ENCODE measurements around the gene LRCH1.

LRCH1 gene

GRCh38 chr13:46550822-46551221 lies 2.1 kb upstream of the LRCH1 start:
- H3K9me3 Mint-ChIP-seq = no peaks in the 10 kb centered on the region
- peaks cover 12% of the 10 kb centered on the region for H3K36me3 Mint-ChIP-seq (ENCODE audit: low read depth)
- no peak for DNase-seq
- peaks cover 31% of the 10 kb centered on the region for H3K4me1 Mint-ChIP-seq (ENCODE audit: low read depth)
- no peaks in the 10 kb centered on the region for H3K27me3 Mint-ChIP-seq
- H3K4me3 Mint-ChIP-seq = no peak overlapping the region
- H3K27ac Mint-ChIP-seq = no peak overlapping the region

- Mint-ChIP-seq H3K36me3 (ENCODE audit: low read depth) (peaks cover 12% of the 10 kb centered on the region), H3K27ac (no peak overlapping the region), H3K9me3 (no peaks in the 10 kb centered on the region), H3K27me3 (no peaks in the 10 kb centered on the region), H3K4me1 (ENCODE audit: low read depth) (peaks cover 39% of the 10 kb centered on the region), H3K4me3 (peak overlapping the region; percentile 92)
- peak; percentile 78 for DNase-seq
These were observed 1.3 kb upstream of the LRCH1 start for GRCh38 chr13:46551410-46552302.

DNA sequence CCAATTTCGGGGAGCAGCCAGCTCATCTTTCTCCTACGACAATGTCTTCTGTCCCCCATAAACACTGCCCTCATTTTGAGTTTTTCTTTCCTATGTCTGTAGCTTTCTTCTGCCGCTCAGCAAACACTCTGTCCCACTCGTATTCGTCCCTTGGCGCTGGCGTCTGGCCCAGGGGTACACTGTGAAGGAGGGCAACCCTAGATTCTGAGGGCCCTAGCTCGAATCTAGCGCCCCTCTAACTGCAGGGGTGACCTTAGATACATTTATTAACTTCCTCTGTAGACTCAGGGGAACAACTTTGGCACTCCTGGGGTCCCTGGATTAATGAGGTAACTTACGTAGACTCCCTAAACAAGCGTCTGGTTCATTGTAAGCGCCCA lies 677 bp upstream of the LRCH1 start:
- Mint-ChIP-seq H3K27ac (peak overlapping the region; percentile 92), H3K27me3 (no peaks in the 10 kb centered on the region), H3K36me3 (ENCODE audit: low read depth) (peaks cover 12% of the 10 kb centered on the region), H3K4me1 (ENCODE audit: low read depth) (peaks cover 45% of the 10 kb centered on the region), H3K9me3 (no peaks in the 10 kb centered on the region), H3K4me3 (peak overlapping the region; percentile 92)
- no peak for DNase-seq

- Mint-ChIP-seq H3K4me1 (ENCODE audit: low read depth) (peaks cover 49% of the 10 kb centered on the region), H3K4me3 (peak overlapping the region; percentile 92), H3K36me3 (ENCODE audit: low read depth) (peaks cover 12% of the 10 kb centered on the region), H3K27me3 (no peaks in the 10 kb centered on the region), H3K9me3 (no peaks in the 10 kb centered on the region), H3K27ac (peak overlapping the region; percentile 92)
- DNase-seq = no peak
These were observed 533 bp downstream of the LRCH1 start for GRCh38 chr13:46553521-46553885.

- DNase-seq = peak; percentile 82
- H3K27me3 Mint-ChIP-seq = no peaks in the 10 kb centered on the region
- H3K4me3 Mint-ChIP-seq = peak overlapping the region; percentile 92
- H3K9me3 Mint-ChIP-seq = no peaks in the 10 kb centered on the region
- H3K36me3 Mint-ChIP-seq (ENCODE audit: low read depth) = peaks cover 12% of the 10 kb centered on the region
- H3K4me1 Mint-ChIP-seq (ENCODE audit: low read depth) = peaks cover 54% of the 10 kb centered on the region
- H3K27ac Mint-ChIP-seq = peak overlapping the region; percentile 92
These were observed 1.2 kb downstream of the LRCH1 start for GRCh38 chr13:46553886-46554858.

GRCh38 chr13:46554951-46555350 lies 2.0 kb downstream of the LRCH1 start:
- H3K4me3 Mint-ChIP-seq = peak overlapping the region; percentile 92
- H3K9me3 Mint-ChIP-seq = no peaks in the 10 kb centered on the region
- peaks cover 12% of the 10 kb centered on the region for H3K36me3 Mint-ChIP-seq (ENCODE audit: low read depth)
- no peak for DNase-seq
- H3K4me1 Mint-ChIP-seq (ENCODE audit: low read depth) = peaks cover 54% of the 10 kb centered on the region
- no peaks in the 10 kb centered on the region for H3K27me3 Mint-ChIP-seq
- H3K27ac Mint-ChIP-seq = peak overlapping the region; percentile 92

- Mint-ChIP-seq H3K27ac (peak overlapping the region; percentile 92), H3K4me3 (peak overlapping the region; percentile 92), H3K9me3 (no peaks in the 10 kb centered on the region), H3K27me3 (no peaks in the 10 kb centered on the region), H3K36me3 (ENCODE audit: low read depth) (peaks cover 12% of the 10 kb centered on the region), H3K4me1 (ENCODE audit: low read depth) (peaks cover 54% of the 10 kb centered on the region)
- no peak for DNase-seq
These were observed 2.9 kb downstream of the LRCH1 start for GRCh38 chr13:46555722-46556417.

GRCh38 chr13:46556418-46556779 lies 3.4 kb downstream of the LRCH1 start:
- Mint-ChIP-seq H3K36me3 (ENCODE audit: low read depth) (peaks cover 12% of the 10 kb centered on the region), H3K9me3 (no peaks in the 10 kb centered on the region), H3K4me1 (ENCODE audit: low read depth) (peaks cover 51% of the 10 kb centered on the region), H3K27me3 (no peaks in the 10 kb centered on the region), H3K4me3 (no peak overlapping the region), H3K27ac (no peak overlapping the region)
- no peak for DNase-seq

GRCh38 chr13:46559272-46559805 lies 6.4 kb downstream of the LRCH1 start:
- H3K9me3 Mint-ChIP-seq = no peaks in the 10 kb centered on the region
- H3K4me3 Mint-ChIP-seq = no peak overlapping the region
- H3K36me3 Mint-ChIP-seq (ENCODE audit: low read depth) = peaks cover 4% of the 10 kb centered on the region
- H3K4me1 Mint-ChIP-seq (ENCODE audit: low read depth) = peaks cover 43% of the 10 kb centered on the region
- no peaks in the 10 kb centered on the region for H3K27me3 Mint-ChIP-seq
- H3K27ac Mint-ChIP-seq = no peak overlapping the region
- DNase-seq = no peak

GRCh38 chr13:46560778-46561177 lies 7.8 kb downstream of the LRCH1 start:
- DNase-seq = no peak
- Mint-ChIP-seq H3K27me3 (no peaks in the 10 kb centered on the region), H3K27ac (no peak overlapping the region), H3K4me1 (ENCODE audit: low read depth) (peaks cover 40% of the 10 kb centered on the region), H3K4me3 (no peak overlapping the region), H3K9me3 (no peaks in the 10 kb centered on the region), H3K36me3 (ENCODE audit: low read depth) (no peaks in the 10 kb centered on the region)

DNA sequence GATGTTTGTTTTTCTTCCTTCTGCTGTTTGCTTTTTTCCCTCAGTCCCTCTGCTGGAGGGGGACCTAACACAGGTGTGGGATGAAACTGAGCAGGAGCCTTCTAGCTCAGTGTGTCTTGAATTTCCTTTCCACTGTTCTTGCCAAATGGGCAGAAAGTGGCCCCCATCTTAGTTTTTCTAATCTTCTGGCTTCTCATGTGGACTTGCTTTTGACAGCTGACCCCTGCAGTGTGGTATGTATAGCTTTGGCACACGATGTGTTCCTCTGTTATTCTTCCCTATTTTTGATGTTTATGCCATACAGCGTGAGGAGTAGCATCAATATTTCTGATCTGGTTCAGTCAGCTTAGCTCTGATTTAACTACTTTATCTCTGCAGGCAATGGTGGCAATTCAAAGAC lies 8.3 kb downstream of the LRCH1 start:
- H3K36me3 Mint-ChIP-seq (ENCODE audit: low read depth) = no peaks in the 10 kb centered on the region

GRCh38 chr13:46561691-46562090 lies 8.7 kb downstream of the LRCH1 start:
- no peaks in the 10 kb centered on the region for H3K36me3 Mint-ChIP-seq (ENCODE audit: low read depth)
- no peak overlapping the region for H3K4me3 Mint-ChIP-seq
- DNase-seq = no peak
- H3K9me3 Mint-ChIP-seq = no peaks in the 10 kb centered on the region
- no peak overlapping the region for H3K27ac Mint-ChIP-seq
- H3K4me1 Mint-ChIP-seq (ENCODE audit: low read depth) = peaks cover 38% of the 10 kb centered on the region
- H3K27me3 Mint-ChIP-seq = no peaks in the 10 kb centered on the region

More for the DNA sequence above, 8.3 kb downstream of the LRCH1 start:
- Mint-ChIP-seq H3K9me3 (no peaks in the 10 kb centered on the region), H3K4me1 (ENCODE audit: low read depth) (peaks cover 40% of the 10 kb centered on the region), H3K4me3 (no peak overlapping the region), H3K27me3 (no peaks in the 10 kb centered on the region), H3K27ac (no peak overlapping the region)
- no peak for DNase-seq

GRCh38 chr13:46562152-46562551 lies 9.2 kb downstream of the LRCH1 start:
- DNase-seq = no peak
- Mint-ChIP-seq H3K36me3 (ENCODE audit: low read depth) (no peaks in the 10 kb centered on the region), H3K27ac (no peak overlapping the region), H3K4me3 (no peak overlapping the region), H3K4me1 (ENCODE audit: low read depth) (peaks cover 34% of the 10 kb centered on the region), H3K9me3 (no peaks in the 10 kb centered on the region), H3K27me3 (no peaks in the 10 kb centered on the region)

DNA sequence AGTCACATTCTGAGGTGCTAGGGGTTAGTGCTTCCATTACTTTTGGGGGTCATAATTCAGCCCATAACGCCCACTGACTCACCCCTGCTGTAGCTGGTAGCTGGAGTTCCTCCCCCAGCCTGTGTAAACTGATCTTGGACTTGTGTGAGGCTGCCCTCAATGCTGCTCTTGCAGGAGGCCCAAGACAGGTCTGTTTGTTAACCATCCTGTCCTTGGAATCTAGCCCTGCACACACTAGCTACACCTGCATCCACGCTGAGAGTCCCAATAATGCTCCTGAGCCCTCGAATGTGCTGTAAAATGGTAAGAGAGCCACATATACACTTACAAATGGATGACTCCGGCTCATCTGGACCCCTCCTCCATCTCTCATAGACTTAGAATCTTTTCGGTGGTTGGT lies 9.6 kb downstream of the LRCH1 start:
- H3K27ac Mint-ChIP-seq = no peak overlapping the region
- DNase-seq = no peak
- H3K9me3 Mint-ChIP-seq = no peaks in the 10 kb centered on the region
- no peak overlapping the region for H3K4me3 Mint-ChIP-seq
- no peaks in the 10 kb centered on the region for H3K36me3 Mint-ChIP-seq (ENCODE audit: low read depth)
- H3K4me1 Mint-ChIP-seq (ENCODE audit: low read depth) = peaks cover 33% of the 10 kb centered on the region
- no peaks in the 10 kb centered on the region for H3K27me3 Mint-ChIP-seq

All from activated T-cell treated with anti-CD3 and anti-CD28 coated beads, Interleukin-2, amount 50 U/mL, for 24 hours (primary cell).